Cardiac fibroblast (primary cell): ENCODE measurements around the gene OR6N2.

Experiments used
- DNase-seq, 2 donors: peaks; one replicate each; pipeline versions ENCODE4 v3.0.0 to v3.0.0-alpha.2; 2010; ENCODE audit warnings: low read depth in 2 of 2
- H3K4me3 ChIP-seq, 2 donors: replicated peaks in 1 of 2; 1 replicate in 1 of 2; 2 replicates in 1 of 2; pipeline ENCODE4 v1.5.1; 2011; ENCODE audit warnings: low read depth in 2 of 2, low read length in 2 of 2, mild to moderate bottlenecking in 2 of 2, moderate library complexity in 1 of 2
- CTCF ChIP-seq: IDR thresholded peaks from one replicate; pipeline ENCODE4 v1.5.1; 2011; ENCODE audit warnings: low read depth, mild to moderate bottlenecking, low read length, inconsistent platforms

Gene OR6N2

GRCh38 chr1:158730453-158730852, 50.6 kb downstream of the OR6N2 start:
- DNase-seq: no peak
- no peak for TF ChIP-seq CTCF
- no peak overlapping the region for H3K4me3 ChIP-seq

- no peak for DNase-seq
- TF ChIP-seq CTCF: no peak
- no peak overlapping the region for H3K4me3 ChIP-seq
These were observed 52.3 kb downstream of the OR6N2 start for GRCh38 chr1:158728510-158729225.

- TF ChIP-seq CTCF: no peak
These were observed 56.6 kb downstream of the OR6N2 start for GRCh38 chr1:158724442-158724841.

More at GRCh38 chr1:158724442-158724841, 56.6 kb downstream of the OR6N2 start:
- DNase-seq: no peak
- no peak overlapping the region for H3K4me3 ChIP-seq
